PFSK-1 (cell line): ENCODE measurements around the gene SFXN1.

Experiments
- FOXP2 ChIP-seq: optimal IDR thresholded peaks from 2 replicates; pipeline ENCODE3; 2011; ENCODE audit warnings: borderline replicate concordance, control low read depth, inconsistent platforms; ENCODE audit not compliant: insufficient read depth; ENCODE audit errors: extremely low read length, extremely low read depth
- POLR2AphosphoS5 ChIP-seq: IDR thresholded peaks from 2 replicates; pipeline ENCODE4 v1.6.1; 2012; ENCODE audit warnings: low read depth, mild to moderate bottlenecking, control low read depth, low read length, moderate library complexity
- REST ChIP-seq, 2 experiments: IDR thresholded peaks; 2 replicates each; pipeline versions ENCODE4 v1.6.1 to v1.8.0; 2011 to 2012; ENCODE audit warnings: low read depth in 2 of 2, low read length in 2 of 2, control low read depth in 1 of 2, inconsistent platforms in 1 of 2, mild to moderate bottlenecking in 1 of 2, moderate library complexity in 1 of 2; ENCODE audit not compliant: insufficient read depth in 1 of 2
- SIN3A ChIP-seq: IDR thresholded peaks from 2 replicates; pipeline ENCODE4 v1.6.1; 2012; ENCODE audit warnings: mild to moderate bottlenecking, low read length, moderate library complexity, borderline replicate concordance; ENCODE audit not compliant: insufficient read depth
- TAF1 ChIP-seq: IDR thresholded peaks from 2 replicates; pipeline ENCODE4 v1.6.1; 2012; ENCODE audit warnings: low read length, control low read depth, borderline replicate concordance; ENCODE audit not compliant: insufficient read depth

GRCh38 chr5:175567954-175568353, 89.6 kb downstream of the SFXN1 start:
- TF ChIP-seq POLR2AphosphoS5: no peak
- TF ChIP-seq REST (IDR thresholded peaks at IDR 0.05; ENCODE audit: insufficient read depth in 1 of 2, low read depth in 2 of 2, low read length in 2 of 2): no peak
- TF ChIP-seq SIN3A: no peak
- no peak for TF ChIP-seq TAF1
- TF ChIP-seq FOXP2: no peak
